ENCODE results near the gene SRD5A1.
A peak's percentile ranks its signal among the peaks of the same experiment; 100 is the strongest.

SRD5A1 gene

DNA sequence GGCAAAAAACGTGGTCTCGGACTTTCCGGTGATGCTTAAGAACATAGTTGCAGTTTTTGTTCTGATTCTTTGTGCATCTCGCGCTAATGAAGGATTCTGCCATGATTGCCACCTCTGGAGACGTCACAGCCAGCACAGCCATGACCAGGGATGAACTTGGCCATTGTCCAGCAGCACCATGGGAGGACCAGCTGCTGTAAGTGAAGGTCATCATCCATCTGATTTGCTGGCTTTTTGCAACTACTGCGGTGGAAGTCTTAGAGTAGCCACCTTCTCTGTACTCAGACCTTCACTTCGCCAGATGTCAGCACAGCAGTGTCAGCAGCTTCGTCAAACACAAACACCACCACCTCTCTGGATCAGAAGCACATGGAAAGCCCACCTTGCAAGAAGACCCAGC lies 46.1 kb upstream of the SRD5A1 start:
- no peak overlapping the region for H3K4me3 ChIP-seq (ENCODE audit: control insufficient read depth, low read depth, low read length)
- TF ChIP-seq, protein P1, sequence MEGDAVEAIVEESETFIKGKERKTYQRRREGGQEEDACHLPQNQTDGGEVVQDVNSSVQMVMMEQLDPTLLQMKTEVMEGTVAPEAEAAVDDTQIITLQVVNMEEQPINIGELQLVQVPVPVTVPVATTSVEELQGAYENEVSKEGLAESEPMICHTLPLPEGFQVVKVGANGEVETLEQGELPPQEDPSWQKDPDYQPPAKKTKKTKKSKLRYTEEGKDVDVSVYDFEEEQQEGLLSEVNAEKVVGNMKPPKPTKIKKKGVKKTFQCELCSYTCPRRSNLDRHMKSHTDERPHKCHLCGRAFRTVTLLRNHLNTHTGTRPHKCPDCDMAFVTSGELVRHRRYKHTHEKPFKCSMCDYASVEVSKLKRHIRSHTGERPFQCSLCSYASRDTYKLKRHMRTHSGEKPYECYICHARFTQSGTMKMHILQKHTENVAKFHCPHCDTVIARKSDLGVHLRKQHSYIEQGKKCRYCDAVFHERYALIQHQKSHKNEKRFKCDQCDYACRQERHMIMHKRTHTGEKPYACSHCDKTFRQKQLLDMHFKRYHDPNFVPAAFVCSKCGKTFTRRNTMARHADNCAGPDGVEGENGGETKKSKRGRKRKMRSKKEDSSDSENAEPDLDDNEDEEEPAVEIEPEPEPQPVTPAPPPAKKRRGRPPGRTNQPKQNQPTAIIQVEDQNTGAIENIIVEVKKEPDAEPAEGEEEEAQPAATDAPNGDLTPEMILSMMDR (conservative IDR thresholded peaks at IDR 0.05; ENCODE audit: control insufficient read depth, insufficient read depth, low read depth, low read length), result no peak
- DNase-seq (ENCODE audit: low read depth), result no peak

DNA sequence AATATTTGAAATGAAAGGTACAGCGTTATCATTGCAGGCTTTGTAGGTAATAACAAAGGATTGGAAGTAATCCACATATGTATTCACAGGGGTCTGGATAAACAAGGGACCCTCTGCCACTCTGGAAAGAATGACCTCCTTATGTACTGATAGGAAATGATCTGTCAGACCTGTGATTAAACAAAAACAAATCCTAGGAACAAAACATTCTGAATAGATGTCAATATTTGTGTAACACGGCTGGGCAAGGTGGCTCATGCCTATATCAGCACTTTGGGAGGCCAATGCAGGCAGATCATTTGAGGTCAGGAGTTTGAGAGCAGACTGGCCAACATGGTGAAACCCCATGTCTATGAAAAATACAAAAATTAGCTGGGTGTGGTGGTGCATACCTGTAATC lies 42.7 kb upstream of the SRD5A1 start:
- H3K4me3 ChIP-seq (ENCODE audit: control insufficient read depth, low read depth, low read length), result no peak overlapping the region
- TF ChIP-seq, protein P1 (conservative IDR thresholded peaks at IDR 0.05; ENCODE audit: control insufficient read depth, insufficient read depth, low read depth, low read length), result no peak
- DNase-seq (ENCODE audit: low read depth), result no peak

DNA sequence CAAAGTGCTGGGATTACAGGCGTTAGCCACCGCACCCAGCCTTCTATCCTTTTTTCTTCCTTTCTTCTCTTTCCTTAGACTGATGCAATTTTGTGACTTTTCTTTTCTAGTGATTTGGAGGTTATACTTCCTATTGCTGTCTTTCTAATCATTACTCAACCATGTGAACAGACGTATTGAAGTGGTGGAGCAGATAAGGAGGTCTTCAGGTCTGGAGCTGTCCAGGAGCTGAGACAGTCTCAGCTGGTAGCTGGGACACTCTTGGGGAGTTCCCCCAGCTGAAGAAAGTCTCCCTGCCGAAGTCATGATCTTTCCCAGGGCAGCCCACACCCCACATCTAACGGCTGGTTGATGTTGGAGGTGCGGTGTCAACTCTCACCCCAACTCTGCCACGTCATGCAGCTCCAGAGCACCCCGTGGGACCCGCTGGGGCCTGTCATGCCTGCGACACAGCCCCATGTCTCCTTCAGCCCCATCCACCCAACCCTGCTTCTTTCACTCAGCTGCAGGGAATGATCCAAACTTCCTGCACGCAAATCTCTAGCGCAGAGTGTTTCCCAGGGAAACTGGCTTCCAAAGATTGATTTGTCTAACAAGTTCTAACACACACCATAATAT lies 41.5 kb upstream of the SRD5A1 start:
- no peak for DNase-seq (ENCODE audit: low read depth)
- TF ChIP-seq, protein P1 (conservative IDR thresholded peaks at IDR 0.05; ENCODE audit: control insufficient read depth, insufficient read depth, low read depth, low read length), result no peak

DNA sequence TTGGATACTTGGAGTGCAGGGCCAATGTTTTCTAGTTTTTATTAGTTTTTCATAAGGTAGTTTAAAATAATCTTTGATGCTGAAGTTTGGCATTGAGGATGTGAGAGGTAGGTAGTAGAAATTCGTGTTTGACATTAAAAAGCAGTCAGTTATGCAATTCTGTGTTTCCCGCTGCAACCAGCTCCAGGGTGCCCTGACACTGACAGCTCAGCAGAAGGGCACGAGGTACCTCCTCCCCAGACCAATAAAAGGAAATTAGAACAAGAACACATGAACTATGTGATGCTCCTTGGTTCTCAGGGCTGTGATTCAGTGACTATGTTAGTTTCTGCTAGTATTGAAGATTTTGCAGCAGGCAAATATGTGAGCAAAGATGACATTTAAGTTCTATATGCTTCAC lies 40.6 kb upstream of the SRD5A1 start:
- TF ChIP-seq, protein P1 (conservative IDR thresholded peaks at IDR 0.05; ENCODE audit: control insufficient read depth, insufficient read depth, low read depth, low read length), result no peak
- peak; percentile 27 for DNase-seq (ENCODE audit: low read depth)

More for the DNA sequence above, 41.5 kb upstream of the SRD5A1 start:
- no peak overlapping the region for H3K4me3 ChIP-seq (ENCODE audit: control insufficient read depth, low read depth, low read length)

DNA sequence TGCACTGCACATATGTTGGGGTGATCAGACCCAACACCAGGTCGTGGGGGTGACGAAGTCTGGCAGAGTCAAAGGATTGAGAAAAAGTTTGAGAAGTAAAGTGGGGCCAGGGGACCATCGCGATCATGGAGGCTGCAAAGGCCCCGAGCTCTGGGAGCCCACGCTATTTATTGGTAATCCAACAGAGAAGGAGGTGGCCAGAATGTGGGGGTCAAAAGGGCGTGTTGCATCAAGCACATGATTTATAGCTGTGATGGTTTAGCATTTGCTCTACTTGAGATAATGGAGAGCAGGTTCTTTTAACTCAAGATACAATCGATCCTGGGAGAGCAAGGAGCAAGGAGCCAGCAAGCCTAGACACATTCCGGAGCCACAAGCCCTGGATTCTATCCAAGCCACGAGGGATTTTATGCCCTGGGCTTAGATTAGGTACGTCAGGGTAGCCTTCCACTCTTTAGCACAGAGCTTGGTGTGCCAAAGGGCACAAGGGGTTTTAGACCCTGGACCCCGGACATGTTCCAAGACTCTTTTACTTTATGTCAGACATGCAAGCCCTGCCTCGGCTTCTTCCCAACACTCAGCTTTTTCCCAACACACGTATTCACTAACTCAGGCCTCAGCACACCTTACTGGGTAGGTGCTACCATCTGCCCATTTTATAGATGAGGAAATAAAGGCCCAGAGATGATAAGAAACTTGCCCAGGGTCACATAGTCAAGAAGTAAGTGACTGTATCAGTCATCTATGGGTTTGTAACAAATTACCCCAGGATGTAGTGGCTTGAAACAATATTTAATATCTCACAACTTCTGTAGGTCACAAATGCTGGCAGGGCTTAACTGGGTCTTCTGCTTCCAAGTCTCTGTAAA lies 39.9 kb upstream of the SRD5A1 start:
- H3K4me3 ChIP-seq (ENCODE audit: control insufficient read depth, low read depth, low read length), result no peak overlapping the region
- no peak for DNase-seq (ENCODE audit: low read depth)
- TF ChIP-seq, protein P1 (conservative IDR thresholded peaks at IDR 0.05; ENCODE audit: control insufficient read depth, insufficient read depth, low read depth, low read length), result no peak

More for the DNA sequence above, 40.6 kb upstream of the SRD5A1 start:
- no peak overlapping the region for H3K4me3 ChIP-seq (ENCODE audit: control insufficient read depth, low read depth, low read length)

DNA sequence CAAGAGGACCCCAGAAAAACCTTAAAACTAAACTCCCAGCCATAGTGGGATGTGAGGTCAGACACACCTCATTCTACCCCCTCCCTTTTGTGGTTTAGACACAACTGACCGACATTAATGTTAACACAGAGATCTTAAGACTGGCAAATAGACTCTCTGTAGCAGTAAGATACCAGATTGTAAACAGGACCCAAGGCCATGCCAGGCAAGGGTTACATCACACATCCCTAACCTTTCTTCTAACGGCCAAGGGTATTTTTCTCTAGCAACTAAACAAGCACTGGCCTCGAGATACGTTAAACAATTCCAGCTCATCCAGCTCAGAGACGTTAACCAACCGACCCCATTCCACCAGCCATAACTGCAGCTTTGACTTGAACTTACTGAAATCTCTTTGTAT lies 39.2 kb upstream of the SRD5A1 start:
- TF ChIP-seq, protein P1 (conservative IDR thresholded peaks at IDR 0.05; ENCODE audit: control insufficient read depth, insufficient read depth, low read depth, low read length), result no peak

More for the DNA sequence above, 39.2 kb upstream of the SRD5A1 start:
- no peak for DNase-seq (ENCODE audit: low read depth)
- H3K4me3 ChIP-seq (ENCODE audit: control insufficient read depth, low read depth, low read length), result no peak overlapping the region

All from fibroblast of mammary gland (primary cell).